Measurements from ENCODE around the gene ANKRD63. TPM values are rescaled to one million over a fixed set of nuclear protein-coding genes. Genes with fewer than 3 reads are reported as not detected.

ANKRD63 gene
- total and polyA plus RNA-seq, 10 of the 15 experiments (the other 5 are each of a cell fraction or from before 2014, with no cell fraction given): not detected

DNA sequence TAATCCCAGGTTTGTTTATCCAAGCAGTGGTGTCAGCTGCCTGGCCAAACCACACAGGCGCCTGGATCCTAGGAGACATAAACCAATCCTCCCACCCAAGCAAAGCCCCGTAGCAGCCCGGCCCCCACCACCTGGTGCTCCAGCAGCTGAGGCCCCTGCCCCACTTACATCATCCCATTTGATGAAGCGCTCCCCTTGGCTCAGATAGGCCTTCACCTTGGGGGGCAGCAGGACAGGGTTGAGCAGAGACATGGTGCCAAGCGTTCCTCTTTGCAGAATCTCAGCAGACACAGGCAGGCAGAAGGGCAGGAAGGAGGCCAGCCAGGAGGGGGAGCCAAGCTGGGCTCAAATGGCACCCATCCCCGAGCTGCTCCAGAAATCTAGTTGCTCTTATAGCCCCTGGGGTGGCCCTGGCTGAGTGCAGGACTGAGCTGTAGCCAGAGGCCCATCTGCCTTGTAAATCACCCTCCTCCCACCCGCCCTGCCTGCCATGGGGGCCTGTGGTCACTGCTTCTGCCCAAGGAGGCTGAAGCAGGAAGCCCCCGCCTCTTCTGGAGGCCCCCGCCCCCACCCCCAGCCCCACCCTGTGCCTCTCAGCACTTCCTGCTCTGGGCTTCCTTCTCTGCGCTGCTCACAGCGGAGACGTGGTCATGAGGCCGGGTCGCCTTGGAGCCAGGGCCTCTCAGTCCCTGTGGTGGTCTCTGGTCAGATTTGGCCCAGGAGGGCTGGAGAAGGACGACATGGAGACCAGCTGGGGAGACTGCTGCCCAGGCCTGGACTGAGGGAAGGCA is 24.8 kb upstream of the ANKRD63 start, which contains the start of gene PLCB2:
Gene PLCB2, minus strand, starts transcription at position 515 of the 791 bp plus-strand sequence. Its CDS starts 263 bp downstream, at position 252.
- ChIA-PET CTCF (interaction anchor here (0.5 to 17.6 kb wide), 14 partner anchors 9 to 269 kb away, joined by 3 to 336 read pairs (median 6); partner anchors contain the start of genes ANKRD63, CCDC9B, INAFM2 and IVD), SMC1A (ENCODE audit: uncharacterized antibody, unreplicated experiment) (interaction anchor here (1.4 to 10.0 kb wide), 8 partner anchors 13 to 272 kb away, joined by 3 to 83 read pairs (median 5); partner anchors contain the start of gene INAFM2), RAD21 (ENCODE audit: unreplicated experiment) (interaction anchor here (0.8 to 6.8 kb wide), 7 partner anchors 12 to 201 kb away, joined by 3 to 87 read pairs (median 4); no protein-coding TSS in a partner anchor), POLR2A (no interaction called here)
- intact Hi-C loops (cut with micrococcal nuclease; ENCODE audit: unreplicated experiment): no loop called here
- Histone ChIP-seq H3K4me2 (ENCODE audit: control insufficient read depth, insufficient read depth) (peak within 1 kb of the TSS; percentile 93), H3K4me3 (peak within 1 kb of the TSS; percentile 80), H3K4me1 (ENCODE audit: control insufficient read depth, insufficient read depth, low read length) (peaks cover 12% of the 10 kb centered on the region), H3K27ac (ENCODE audit: control insufficient read depth, insufficient read depth) (peak within 1 kb of the TSS; percentile 78), H3K9ac (ENCODE audit: control insufficient read depth, insufficient read depth, low read length) (peak within 1 kb of the TSS; percentile 80), H3K79me2 (ENCODE audit: control insufficient read depth, insufficient read depth, low read length) (no peaks in the 10 kb centered on the region), H3K27me3 (replicated peaks in 1 of 2; ENCODE audit: control insufficient read depth in 2 of 2, insufficient read depth in 2 of 2, low read length in 1 of 2) (peaks cover 0 to 1% of the 10 kb centered on the region in 2 experiments; a peak in 1 of 4 replicates), H2AFZ (ENCODE audit: control insufficient read depth, low read depth, low read length) (peak within 1 kb of the TSS; percentile 89), H3K36me3 (ENCODE audit: control insufficient read depth in 2 of 2, insufficient read depth in 2 of 2, low read length in 1 of 2) (no peaks in the 10 kb centered on the region), H3K9me3 (replicated peaks; ENCODE audit: control insufficient read depth, insufficient read depth, low read length) (no peaks in the 10 kb centered on the region), H4K20me1 (ENCODE audit: control insufficient read depth, insufficient read depth) (no peaks in the 10 kb centered on the region)
- FAIRE-seq (no peak), DNase-seq (ENCODE audit: low read depth, low spot score) (peak; percentile 16), ATAC-seq (peak; percentile 78)
- BruUV-seq (replicated peaks): no TSS peak
- in situ Hi-C loops (cut with MboI): loop anchor here (5.0 kb wide), 1 partner anchor 50 kb away; the partner anchor contains the start of gene DISP2
- WGBS (ENCODE audit: insufficient coverage, insufficient replicate concordance, low lambda C conversion rate, missing lambda C conversion rate): 6% methylated on average over 14 of the region's 15 CpGs
- TF ChIP-seq ZZZ3 (IDR thresholded peaks at IDR 0.05; ENCODE audit: control insufficient read depth, insufficient read length, low read depth) (no peak), POLR2A (IDR thresholded peaks at IDR 0.05; ENCODE audit: low read depth, low read length) (peak; percentile 87), BCLAF1 (IDR thresholded peaks at IDR 0.05) (no peak), TAF1 (IDR thresholded peaks at IDR 0.05; ENCODE audit: borderline replicate concordance, low read depth, low read length) (0 out of 2 replicates have a peak, but pooled peaks have one; percentile 54), POLR2AphosphoS5 (IDR thresholded peaks at IDR 0.05; ENCODE audit: low read length) (peak; percentile 73; the same call in 1 of the 2 replicates), SMAD1 (IDR thresholded peaks at IDR 0.05; ENCODE audit: low read depth, partially characterized antibody) (no peak), CTCF (IDR thresholded peaks at IDR 0.05 in 2 of 3, conservative IDR thresholded peaks at IDR 0.05 in 1 of 3; ENCODE audit: control insufficient read depth in 2 of 3, extremely low read depth in 1 of 3, insufficient read depth in 1 of 3, low read depth in 3 of 3, low read length in 3 of 3) (peak; percentile 27 to 46 (median 39); a peak in 5 of 6 replicates)

All from GM12878 (cell line).